TTC549 (cell line): ENCODE results near the gene APLN.

Experiments used
- FAIRE-seq: peaks from 2 replicates; lab custom pipeline; 2012; peaks lifted over from hg19 to GRCh38; lab: Jason Lieb, UNC

Gene APLN

DNA sequence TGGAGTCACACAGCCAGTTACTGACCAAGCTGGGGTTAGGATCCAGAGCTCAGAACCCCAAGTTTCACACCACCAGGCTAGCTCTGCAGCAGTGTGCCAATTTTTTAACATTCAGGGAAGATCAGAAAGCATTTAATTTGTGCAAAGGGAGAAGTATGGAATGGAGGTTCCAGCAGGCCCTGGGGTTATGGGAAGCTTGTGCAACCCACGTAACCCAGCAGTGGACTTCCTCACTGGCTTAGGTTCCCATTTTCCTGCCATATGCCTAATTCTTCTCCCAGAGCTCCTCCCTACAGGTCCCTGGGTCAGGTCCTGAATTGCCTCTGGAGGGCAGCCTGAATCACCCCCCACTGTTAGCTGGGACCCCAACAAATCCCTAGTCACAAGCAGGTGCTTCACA is 14.0 kb downstream of the APLN start:
- no peak for FAIRE-seq

DNA sequence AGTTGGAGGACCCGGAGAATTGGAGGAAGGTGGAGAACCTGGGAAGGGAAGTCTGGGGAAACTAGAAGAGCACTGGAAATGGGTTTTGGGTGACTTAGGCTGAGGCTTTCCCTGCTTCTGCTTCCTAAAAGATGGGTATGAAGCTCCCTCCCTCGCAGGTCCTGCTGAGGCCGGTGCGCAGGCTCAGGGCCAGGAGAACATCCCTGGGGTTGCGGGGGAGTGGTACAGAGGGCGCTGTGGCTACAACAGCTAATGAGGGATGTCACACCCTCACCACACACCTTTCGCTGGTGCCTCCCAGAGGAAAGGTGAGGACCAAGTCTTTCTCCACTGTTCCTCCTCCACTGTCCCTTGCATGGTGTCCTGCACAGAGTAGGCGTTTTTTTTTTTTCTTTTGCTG is 15.8 kb downstream of the APLN start:
- no peak for FAIRE-seq

DNA sequence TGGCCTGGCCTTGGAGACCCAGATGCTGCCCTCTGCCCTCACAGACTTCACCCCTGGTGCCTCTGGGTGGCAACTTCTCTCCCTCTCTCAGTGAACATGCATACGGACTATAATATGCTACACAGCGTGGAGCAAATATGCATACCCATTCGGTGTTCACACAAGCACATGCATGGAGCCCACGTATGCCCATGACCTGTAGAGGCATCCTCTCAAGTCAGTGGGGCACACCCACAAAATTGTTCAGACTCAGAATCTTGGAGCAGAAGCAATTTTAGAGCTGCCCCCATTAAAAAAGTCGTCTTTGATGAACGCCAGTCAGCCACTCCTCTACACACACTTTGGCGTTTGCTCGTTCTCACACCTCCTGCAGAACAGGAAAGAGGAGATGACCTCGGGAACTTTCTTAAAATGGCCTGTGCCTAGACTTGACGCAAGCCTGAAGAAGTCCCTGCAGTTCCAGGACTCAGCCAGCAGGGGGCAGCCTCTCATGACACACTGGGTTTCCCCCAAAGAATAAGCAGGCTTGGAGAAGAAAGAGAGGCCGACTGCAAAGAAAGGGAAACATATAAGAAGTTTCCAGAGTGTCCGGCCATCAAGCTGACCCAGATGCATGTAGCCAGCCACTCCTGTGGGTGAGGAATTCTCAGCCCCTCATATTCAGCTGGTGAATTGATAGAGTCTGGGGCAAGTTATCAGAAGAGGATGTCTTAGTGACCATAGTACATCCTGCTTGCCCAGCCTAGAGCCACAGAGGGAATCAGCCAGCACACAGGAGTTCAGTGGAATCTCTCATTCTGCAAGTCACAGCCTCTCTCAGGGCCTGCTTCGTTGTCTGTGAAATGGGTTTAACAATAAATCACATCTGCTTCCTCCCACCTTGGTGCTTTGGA is 17.3 kb downstream of the APLN start:
- no peak for FAIRE-seq

DNA sequence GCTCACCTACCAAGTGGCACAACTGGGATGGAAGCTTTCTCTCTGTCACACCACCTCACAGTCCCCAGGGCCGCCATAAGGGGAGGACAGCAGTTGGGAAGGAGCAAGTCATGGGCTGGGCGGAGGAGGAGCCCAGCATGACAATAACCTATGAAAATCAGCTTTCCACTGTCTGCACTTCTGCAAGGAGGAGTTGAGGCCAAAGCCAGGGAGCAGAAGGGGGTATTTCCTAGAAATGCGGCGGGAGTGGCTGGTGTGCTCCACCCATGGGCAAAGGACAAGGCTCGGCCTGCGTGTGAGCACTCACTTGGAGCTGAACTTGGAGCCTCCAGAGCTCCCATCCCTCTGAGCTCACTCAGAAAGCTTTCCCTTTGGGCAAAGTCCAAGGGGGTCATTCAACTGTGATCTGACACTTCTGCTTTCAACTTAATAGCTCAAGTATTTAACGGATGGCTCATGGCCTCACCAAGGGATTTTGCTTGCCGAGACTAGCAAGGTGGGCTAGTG is 18.5 kb downstream of the APLN start:
- no peak for FAIRE-seq

DNA sequence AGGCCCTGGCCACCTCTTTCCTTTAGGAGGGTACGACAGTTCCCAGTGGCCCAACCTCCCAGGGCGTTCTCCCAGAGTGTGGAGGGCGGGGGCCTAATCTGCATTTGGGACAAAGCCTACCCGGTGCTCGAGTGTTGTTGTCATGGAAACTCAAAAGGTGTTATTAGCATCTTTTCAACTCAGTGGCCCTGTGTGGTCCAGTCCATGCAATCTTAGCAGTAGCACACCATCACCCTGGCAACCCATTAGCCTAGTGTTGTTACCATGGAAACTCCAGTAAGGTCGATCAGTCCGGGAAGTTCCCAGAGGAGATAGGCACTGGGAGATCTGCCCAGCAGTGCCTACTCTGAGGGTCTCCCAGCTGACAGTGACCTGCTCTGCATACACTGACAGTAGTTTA is 20.2 kb downstream of the APLN start:
- no peak for FAIRE-seq

DNA sequence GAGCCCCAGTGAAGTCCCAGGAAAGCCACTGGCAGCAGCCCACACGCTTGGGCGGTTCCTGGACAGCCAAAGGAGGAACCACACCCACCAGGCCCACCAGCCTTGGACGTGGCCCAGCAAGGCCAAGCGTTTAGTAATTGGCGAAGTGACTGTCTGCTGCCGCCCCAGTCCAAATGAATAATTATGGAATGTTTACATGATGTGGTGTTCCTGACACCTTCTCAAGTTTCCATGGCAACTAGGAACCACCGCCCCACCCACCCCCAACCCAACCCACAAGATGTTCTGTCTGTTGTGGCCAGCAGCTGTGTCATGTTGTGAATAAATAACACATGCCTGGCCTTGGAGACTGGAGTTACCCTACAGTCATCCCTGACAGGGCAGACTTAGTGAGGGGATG is 22.3 kb downstream of the APLN start:
- no peak for FAIRE-seq

DNA sequence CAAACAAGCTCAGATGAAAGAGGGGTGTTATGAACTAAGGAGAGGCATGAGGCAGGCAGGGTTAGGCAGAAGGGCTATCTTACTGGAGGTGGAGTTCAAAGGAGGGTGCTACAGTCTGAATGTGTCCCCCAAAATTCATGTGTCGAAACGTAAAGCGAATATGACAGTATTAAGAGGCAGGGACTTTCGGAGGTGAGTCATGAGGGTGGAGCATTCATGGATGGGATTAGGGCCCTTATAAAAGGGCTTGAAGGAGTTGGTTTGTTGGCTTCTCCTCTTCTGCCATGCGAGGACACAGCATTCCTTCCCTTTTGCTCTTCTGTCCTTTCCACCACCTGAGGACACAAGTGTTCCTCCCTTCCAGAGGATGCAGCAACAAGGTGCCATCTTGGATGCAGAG is 22.9 kb downstream of the APLN start:
- no peak for FAIRE-seq

DNA sequence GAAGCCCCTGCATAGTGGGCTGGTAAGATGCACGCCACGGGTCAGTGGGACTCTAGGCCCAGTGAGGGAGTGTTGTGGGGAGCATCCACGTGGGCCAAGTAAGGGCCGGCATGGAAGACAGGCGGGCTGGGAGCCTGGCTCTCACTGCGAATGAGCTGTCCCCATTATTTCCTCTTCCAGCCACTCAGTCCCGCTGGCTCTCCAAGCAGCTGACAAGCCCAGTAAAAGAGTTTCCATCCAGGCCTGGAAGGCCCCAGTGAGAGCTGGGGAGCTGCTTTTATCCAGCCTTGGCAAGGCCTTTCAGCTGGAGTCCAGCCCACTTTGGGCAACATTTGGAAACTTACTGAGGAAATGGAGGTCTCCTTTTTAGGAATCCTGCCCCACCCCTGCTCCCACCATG is 24.9 kb downstream of the APLN start:
- FAIRE-seq: no peak

DNA sequence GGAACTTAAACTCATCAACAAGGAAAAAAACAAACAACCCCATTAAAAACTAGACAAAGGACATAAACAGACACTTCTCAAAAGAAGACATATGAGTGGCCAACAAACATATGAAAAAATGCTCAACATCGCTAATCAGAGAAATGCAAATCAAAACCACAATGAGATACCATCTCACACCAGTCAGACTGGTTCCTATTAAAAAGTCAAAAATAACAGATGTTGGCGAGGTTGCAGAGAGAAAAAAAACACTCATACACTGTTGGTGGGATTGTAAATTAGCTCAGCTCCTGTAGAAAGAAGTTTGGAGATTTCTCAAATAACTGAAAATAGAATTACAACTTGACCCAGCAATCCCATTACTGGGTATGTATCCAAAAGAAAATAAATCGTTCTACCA is 28.7 kb downstream of the APLN start:
- no peak for FAIRE-seq

DNA sequence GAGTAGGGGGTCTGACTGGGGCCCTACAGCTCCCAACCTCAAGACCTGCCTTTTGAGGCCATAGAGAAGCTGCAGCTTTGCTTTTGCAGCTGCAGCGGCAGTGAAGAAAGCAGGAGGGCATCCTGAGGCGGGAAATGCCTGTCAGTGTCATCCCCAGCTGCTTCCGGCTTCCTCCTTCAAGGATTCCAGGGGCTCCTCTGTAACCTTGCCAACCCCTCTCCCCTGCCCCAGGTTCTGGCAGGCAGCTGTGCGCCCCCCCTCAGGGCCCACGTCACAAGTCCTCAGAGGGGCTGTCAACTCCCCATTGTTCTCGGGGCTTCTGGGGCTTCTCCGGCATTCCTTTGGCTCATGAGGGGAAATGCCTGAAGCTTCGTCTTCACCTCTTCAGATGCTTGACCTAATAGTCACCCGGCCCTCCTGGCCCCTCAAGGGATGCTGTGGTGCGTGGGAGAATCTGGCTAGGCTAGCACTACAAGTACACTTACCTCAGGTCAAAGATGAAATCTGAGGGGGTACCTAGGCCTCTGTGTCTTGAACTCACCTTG is 31.9 kb downstream of the APLN start:
- no peak for FAIRE-seq

DNA sequence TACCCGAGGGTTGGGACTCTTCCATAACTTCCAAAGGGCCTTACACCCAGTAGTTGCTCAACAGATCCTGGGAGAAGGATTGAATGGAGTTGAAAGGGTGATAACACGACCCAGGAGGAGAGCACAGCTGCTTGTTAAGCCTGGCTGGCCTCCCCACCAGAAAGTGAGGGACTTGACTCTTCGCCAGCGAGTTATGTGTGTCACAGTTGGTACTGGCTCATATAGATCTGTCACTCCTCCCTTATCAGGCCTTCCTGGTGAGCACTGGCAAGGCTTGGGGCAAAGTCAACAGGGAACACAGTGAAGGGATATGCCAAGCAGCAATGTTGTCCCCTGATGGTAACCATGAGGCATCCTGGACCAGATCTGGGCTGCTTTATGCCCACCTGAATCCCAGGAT is 35.8 kb downstream of the APLN start:
- no peak for FAIRE-seq

DNA sequence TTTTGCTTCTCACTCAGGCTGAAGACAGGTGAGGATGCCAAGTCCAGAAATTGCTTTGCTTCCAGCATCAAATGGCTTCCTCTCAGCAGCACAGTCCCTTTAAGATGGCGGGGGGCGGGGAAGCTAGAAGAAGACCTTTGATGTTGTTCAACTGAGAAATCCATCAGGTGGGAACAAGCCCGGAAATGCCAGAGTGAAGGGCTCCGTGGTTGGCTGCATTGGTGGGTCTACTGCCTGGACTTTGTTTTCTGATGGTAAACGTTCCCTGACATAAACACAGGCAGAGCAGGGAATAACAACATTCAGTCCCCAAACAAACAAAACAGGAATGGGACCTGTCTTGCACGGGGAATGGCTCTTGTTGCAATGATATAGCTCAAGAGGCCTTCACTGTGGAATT is 37.3 kb downstream of the APLN start:
- no peak for FAIRE-seq

DNA sequence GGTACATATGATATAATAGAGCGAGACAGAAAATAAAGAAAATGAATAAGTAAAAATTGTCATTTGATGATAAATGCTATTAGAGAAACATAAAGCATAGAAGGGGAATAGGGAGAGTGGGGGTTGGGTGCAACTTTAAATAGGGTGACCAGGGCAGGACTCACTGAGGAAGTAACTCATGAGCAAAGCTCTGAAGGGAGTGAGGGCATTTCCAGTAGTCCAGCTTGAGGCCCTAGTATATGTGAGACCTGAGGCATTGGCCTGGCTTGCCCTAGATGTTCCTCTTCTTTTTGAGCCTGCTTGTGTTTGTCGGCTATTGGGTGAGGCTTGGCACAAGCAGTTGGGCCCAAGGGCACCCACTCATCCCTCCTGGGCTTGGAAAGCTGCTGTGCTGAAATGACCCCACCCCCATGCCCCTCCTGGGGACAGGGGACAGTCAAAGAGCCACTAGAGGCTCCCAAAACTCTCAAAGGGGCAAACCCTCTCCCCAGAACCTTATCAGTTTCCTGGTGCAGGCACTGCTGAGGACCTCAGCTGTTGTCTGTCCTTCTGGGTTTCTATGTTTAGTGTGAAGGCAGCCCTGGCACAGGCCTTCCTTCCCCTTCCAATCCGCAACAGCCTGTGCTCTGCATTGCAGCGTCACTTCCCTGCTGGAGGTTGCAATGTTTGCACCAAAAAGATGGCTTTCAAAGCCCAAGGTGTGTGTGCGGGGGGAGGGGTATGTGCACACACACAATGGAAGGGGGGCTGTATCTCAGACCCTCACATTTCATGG is 40.1 kb downstream of the APLN start:
- FAIRE-seq: no peak

DNA sequence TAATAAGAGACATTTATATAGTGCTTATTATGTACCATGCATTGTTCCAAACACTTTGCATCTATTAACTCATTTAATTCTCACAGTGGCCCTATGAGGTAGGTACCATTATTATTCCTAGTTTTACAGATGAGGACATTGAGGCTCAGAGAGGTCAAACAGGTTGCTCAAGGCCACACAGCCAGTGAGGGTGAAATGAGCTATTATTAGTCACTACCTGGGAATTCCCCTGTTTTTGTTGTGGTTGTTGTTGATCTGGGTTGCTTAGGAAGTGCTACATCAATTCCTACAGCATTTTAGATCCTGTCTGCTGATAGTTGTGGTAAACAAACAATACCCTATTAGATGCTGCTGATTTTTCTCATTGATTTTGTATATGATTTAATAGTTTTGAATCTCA is 41.2 kb downstream of the APLN start:
- FAIRE-seq: no peak

DNA sequence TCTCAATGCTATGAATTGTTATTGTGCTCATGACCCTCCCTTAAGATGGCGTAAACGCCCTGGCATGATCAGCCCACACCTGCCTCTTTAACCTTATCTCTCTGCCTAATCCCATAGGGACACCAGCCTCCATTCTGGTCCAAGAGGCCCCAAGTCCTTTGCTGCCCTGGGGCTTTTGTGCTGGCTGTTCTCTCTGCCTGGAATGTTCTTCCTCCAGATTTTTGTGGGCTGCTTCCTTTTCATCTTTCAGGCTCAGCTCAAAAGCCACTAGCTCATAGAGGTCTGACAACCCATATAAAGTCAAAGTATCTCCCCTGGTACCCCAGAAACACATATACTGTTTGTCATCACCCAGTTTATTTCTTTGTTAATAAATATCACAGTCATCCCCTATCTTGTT is 42.4 kb downstream of the APLN start:
- no peak for FAIRE-seq

DNA sequence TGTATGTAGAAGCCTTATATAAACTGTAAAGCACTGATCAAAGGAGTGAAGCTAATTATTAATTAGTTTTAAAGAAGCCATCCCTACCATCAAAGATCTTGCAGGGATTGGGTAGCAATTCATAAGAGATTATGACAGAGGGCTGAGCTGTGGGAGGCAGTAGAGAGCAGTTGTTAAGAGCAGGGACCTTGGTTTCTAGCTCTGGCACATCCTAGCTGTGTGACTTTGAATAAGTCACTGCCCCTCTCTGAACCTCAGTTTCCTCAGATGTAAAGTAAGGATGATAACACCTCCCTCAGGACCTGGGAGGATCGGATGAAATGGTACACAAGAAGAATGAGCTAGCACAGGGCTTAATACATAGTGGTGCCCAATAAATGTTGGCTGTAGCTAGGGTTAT is 45.4 kb downstream of the APLN start:
- FAIRE-seq: no peak

DNA sequence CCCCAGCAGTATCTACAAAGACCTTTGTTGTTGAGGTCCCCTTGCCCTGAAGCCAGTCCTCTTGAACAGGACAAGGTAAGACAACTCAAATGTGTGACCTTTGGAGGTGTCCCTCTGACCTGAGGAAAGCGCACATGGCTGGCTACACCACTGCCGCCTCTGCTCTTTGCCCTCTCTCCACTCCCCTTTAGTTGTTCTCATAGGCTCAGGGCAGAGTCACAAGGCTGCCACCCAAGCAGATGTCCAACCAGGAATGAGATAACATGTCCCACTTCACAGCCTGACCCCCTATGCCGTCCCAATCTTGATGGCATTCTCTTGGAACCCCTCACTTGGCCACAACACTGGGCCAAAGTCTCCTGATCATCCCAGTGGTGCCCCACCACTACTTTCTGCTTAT is 46.3 kb downstream of the APLN start:
- no peak for FAIRE-seq

DNA sequence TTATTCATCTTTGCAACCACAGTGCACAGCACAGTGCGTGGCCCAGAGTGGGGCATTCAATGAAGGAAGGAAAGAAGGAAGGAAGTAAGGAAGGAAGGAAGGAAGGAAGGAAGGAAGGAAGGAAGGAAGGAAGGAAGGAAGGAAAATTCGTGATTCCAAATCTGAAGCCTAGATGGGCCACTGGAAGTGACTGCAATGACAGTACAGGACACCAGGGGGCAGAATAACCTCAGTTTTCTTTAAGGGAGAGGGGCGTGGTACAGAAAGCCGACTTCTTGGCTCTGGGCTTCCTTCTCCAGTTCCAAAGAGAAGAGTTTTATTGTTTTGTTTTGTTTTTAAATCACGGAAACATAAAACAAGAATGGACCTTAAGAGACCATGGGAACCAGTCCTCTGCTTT is 47.8 kb downstream of the APLN start:
- FAIRE-seq: peak; percentile 73

DNA sequence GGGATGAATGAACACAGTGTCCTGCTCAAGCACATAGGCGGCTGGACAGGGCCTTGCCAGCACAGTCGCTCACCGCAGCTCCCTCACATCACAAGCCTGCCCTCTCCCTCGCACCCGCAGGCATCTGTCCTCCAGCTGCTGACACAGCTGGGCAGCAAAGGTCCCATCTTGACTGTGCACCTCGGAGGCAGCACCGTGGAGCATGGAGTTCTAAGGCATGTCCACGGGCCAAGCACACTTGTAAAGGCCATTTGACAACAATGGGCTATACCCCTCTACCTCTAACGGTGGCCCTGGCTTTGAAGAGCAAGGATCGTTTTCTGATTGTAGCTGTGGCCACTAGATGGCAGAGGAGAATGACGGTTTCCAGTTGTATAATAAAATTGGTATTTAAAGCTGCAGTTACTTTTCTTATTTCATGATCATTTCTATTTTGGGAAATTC is 53.8 kb downstream of the APLN start:
- peak; percentile 11 for FAIRE-seq

DNA sequence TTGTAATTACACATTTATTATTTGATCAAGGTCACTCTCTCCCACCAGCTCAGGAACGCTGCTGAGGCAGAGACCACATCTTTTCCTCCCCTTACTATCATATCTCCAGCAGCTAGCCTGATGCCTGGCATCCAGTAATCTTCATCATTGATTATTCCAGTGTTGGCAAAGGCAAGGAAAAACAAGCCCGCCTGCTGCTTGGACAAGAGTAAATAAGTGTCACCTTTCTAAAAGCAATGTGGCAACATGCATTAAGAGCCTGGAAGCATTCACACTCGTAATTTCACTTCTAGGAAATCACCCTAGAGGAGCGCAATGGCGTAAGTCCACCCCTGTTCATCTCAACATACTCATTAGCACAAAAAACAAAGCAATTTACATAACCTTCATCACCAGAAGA is 54.8 kb downstream of the APLN start:
- no peak for FAIRE-seq

DNA sequence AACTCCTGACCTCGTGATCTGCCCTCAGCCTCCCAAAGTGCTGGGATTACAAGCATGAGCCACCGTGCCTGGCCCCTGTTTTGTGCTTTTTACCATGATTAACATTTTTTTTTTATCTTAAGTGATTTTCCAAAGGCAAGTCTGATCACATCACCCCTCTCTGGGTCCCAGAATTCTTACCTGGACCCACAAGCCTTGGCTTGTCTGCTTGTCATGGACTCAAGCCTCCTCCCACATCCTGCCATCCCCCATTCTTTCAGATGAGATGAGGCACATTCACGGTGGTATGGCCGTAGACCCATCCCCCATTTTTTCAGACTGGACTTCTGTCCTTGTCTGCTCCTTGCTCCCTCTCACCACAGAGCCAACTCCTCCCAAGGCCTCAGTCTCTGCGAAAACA is 55.3 kb downstream of the APLN start:
- no peak for FAIRE-seq

DNA sequence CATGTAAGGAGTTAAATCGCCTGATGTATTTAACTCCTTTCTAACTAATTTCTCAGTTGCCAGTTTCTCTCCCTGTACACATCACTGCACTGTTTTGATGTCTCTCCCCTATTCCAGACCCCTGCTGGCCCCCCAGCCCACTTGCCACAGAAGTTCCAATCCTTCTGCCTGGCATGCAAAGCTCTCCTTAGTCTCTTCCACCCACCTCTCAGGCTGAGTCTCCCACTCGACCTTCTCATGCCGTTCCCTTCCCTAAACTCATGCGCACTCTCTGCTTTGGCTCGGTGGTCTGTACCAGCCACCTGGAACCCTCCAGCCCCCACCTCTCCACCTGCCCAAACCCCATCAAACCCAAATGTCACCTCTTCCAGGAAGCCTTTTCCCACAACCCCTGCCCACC is 56.9 kb downstream of the APLN start:
- FAIRE-seq: no peak

DNA sequence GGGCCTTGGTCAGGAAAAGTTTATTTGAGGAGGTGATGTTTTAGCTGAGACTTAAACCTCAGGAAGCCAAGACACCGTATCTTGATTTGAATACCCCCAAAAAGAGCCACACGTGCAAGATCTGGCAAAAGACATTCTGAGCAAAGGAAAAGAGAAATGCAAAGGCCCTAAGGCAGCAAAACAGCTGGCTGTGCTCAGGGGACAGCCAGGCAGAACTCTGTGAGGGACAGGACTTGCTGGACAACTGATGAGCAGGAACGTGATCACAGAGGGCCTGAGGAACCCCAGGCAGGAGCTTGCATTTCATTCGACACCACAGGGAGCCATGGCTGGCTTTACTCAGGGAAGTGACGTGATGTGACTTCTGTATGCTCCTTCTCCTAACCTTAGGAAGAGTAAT is 58.7 kb downstream of the APLN start:
- no peak for FAIRE-seq
